H1 (cell line): ENCODE results near the gene PDZRN4. TPM values are rescaled to one million over a fixed set of nuclear protein-coding genes. Genes with fewer than 3 reads are reported as not detected.

Source experiments
- CHD7 ChIP-seq: fragments of 300-600 bp; sonication (generic); IDR thresholded peaks from 2 replicates; pipeline ENCODE4 v1.7.1; 2012; ENCODE audit warnings: low read length, moderate library complexity, mild to moderate bottlenecking, inconsistent platforms; ENCODE audit not compliant: insufficient replicate concordance
- EGR1 ChIP-seq: IDR thresholded peaks from 2 replicates; pipeline ENCODE4 v1.6.1; 2011; ENCODE audit warnings: low read depth, low read length, borderline replicate concordance
- GTF2F1 ChIP-seq: IDR thresholded peaks from 2 replicates; pipeline ENCODE4 v1.6.1; 2012; ENCODE audit warnings: low read depth, low read length, improper control_type of control experiment, borderline replicate concordance
- KDM1A ChIP-seq: fragments of 200-600, 300-600 bp; sonication (generic); IDR thresholded peaks from 2 replicates; pipeline ENCODE4 v1.7.1; 2016; ENCODE audit warnings: mild to moderate bottlenecking, low read length, borderline replicate concordance
- NRF1 ChIP-seq: IDR thresholded peaks from 2 replicates; pipeline ENCODE4 v1.6.1; 2011; ENCODE audit warnings: mild to moderate bottlenecking, low read depth, low read length, improper control_type of control experiment
- POLR2A ChIP-seq, 2 experiments: IDR thresholded peaks; 1 replicate in 1 of 2; 2 replicates in 1 of 2; pipeline ENCODE4 v1.6.1; 2011; ENCODE audit warnings: low read depth in 2 of 2, low read length in 2 of 2, mild to moderate bottlenecking in 2 of 2; ENCODE audit errors: control extremely low read depth in 1 of 2
- POU5F1 ChIP-seq: IDR thresholded peaks from 2 replicates; pipeline ENCODE4 v1.6.1; 2011; ENCODE audit warnings: low read depth, mild to moderate bottlenecking, low read length, moderate library complexity
- RXRA ChIP-seq: IDR thresholded peaks from 2 replicates; pipeline ENCODE4 v1.6.1; 2011; ENCODE audit warnings: low read depth, mild to moderate bottlenecking, low read length, moderate library complexity; ENCODE audit not compliant: insufficient read depth
- SUZ12 ChIP-seq: fragments of 200-600 bp; sonication (generic); IDR thresholded peaks from 2 replicates; pipeline ENCODE4 v1.6.1; 2012; ENCODE audit warnings: mild to moderate bottlenecking, inconsistent platforms, low read length, moderate library complexity, mixed read lengths
- TAF7 ChIP-seq: optimal IDR thresholded peaks from 2 replicates; pipeline ENCODE3; 2011; ENCODE audit warnings: low read depth, mild to moderate bottlenecking, inconsistent platforms, low read length, moderate library complexity, borderline replicate concordance
- USF2 ChIP-seq: IDR thresholded peaks from 2 replicates; pipeline ENCODE4 v1.6.1; 2011; ENCODE audit warnings: low read length, improper control_type of control experiment
- polyA plus RNA-seq, 7 experiments: library from polyadenylated mRNA; depleted of rRNA in 3 of 7; stranded (reverse) in 5 of 7; unstranded in 2 of 7; fragments of >200 nt in 5 of 7; fragments of 200-250 nt in 2 of 7; gene quantifications; 1 replicate in 5 of 7; 2 replicates in 1 of 7; 4 replicates in 1 of 7; pipeline versions ENCODE4 v1.2.1 to v1.2.3, GENCODE V29; 2011 to 2013; ENCODE audit warnings: missing spikeins in 2 of 7, mixed read lengths in 2 of 7
- total RNA-seq: library from RNA; stranded (reverse); fragmentation: NEBNext Ultra II Directional; extraction: Animal tissue kit (Norgen Biotek cat#: 25700); gene quantifications from 2 replicates; pipeline ENCODE4 v1.2.1, GENCODE V29; 2021

The PDZRN4 gene
- total and polyA plus RNA-seq, 2 of the 8 experiments (the other 6 are each of a cell fraction or from before 2014, with no cell fraction given): not detected

GRCh38 chr12:41453409-41453808, 265.3 kb downstream of the PDZRN4 start (continued):
- TF ChIP-seq CHD7 (no peak), GTF2F1 (no peak), TAF7 (no peak), USF2 (no peak), NRF1 (no peak), RXRA (no peak), POLR2A (IDR thresholded peaks at IDR 0.05; ENCODE audit: control extremely low read depth in 1 of 2, low read depth in 2 of 2, low read length in 2 of 2) (no peak), KDM1A (no peak), SUZ12 (no peak), POU5F1 (no peak), EGR1 (no peak)
